Endothelial cell of umbilical vein (primary cell): ENCODE data around the gene CAMKV.

Source experiments
- CTCF ChIP-seq, 2 donors: IDR thresholded peaks; 1 replicate in 1 of 2; 2 replicates in 1 of 2; pipeline ENCODE4 v1.5.1; 2011; ENCODE audit warnings: low read length in 2 of 2, mild to moderate bottlenecking in 2 of 2, moderate library complexity in 2 of 2, control low read depth in 1 of 2, inconsistent platforms in 1 of 2, low read depth in 1 of 2; ENCODE audit not compliant: insufficient read depth in 1 of 2; ENCODE audit errors: extremely low read depth in 1 of 2
- EZH2 ChIP-seq: IDR thresholded peaks from 2 replicates; pipeline ENCODE4 v1.6.1; 2012; ENCODE audit warnings: borderline replicate concordance, low read depth, mild to moderate bottlenecking, moderate library complexity, low read length, inconsistent platforms; ENCODE audit not compliant: severe bottlenecking
- POLR2A ChIP-seq: IDR thresholded peaks from 2 replicates; pipeline ENCODE4 v1.6.1; 2012; ENCODE audit warnings: low read depth, mild to moderate bottlenecking, control low read depth, low read length
- POLR2AphosphoS5 ChIP-seq: IDR thresholded peaks from 2 replicates; pipeline ENCODE4 v1.6.1; 2012; ENCODE audit warnings: low read depth, mild to moderate bottlenecking, control low read depth, low read length, moderate library complexity; ENCODE audit not compliant: insufficient read depth

- no peak for TF ChIP-seq POLR2AphosphoS5
- TF ChIP-seq CTCF (IDR thresholded peaks at IDR 0.05; ENCODE audit: extremely low read depth in 1 of 2, insufficient read depth in 1 of 2, low read depth in 1 of 2, low read length in 2 of 2) = no peak
- no peak for TF ChIP-seq POLR2A
- TF ChIP-seq EZH2 = no peak
These were observed 33.0 kb upstream of the CAMKV start for GRCh38 chr3:49902511-49903345.
